Smooth muscle cell of the brain vasculature (primary cell): Measurements from ENCODE around the gene SCAP.
"Not testable (repeated sequence)": the region's sequence is repeated elsewhere in the genome, so short reads cannot be mapped to it uniquely, and the experiment has no call there.

Experiments
- DNase-seq: peaks from one replicate; pipeline ENCODE4 v3.0.0-alpha.2; 2012; ENCODE audit warnings: low read depth, low spot score

Gene SCAP

DNA sequence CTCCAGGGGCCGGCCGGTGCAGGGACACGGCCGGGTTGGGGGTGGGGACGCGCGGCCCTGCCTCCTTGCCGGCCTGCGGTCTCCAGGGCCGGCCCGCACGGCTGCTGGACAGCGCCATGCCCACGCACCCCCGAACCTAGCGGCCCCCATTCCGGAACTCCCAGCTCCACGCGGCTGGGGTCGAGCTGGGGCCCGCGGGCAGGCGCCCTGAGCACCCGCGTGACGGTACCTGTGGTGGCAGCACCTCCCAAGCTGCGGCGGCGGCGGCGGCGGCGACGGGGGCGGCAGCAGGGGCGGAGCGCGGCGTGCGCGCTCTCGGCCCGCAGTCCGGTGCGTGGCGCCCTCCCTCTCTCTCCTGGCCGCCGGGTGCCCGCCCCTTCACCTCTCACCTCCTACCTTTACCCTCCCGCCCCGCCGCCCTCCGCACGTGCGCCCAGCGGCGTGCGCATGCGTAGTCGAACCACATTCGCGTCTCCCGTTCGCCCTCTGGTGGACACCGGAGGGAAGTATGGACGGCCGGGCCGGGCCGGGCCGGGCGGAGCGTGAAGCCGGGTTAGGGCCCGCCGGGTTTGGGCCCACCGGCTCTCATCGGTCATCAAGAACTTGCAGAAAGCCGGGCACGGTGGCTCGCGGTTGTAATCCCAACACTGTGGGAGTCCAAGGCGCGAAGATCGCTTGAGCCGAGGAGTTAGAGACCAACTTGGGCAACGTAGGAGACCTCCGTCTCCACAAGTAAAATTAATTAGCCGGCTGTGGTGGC lies at the start of gene SCAP:
Gene SCAP, minus strand, starts transcription at position 372 of the 760 bp plus-strand sequence. CDS start 32,948 bp downstream, outside the sequence.
- peak; percentile 62 for DNase-seq

- DNase-seq = no peak
Measured at GRCh38 chr3:47523310-47524073, 47.8 kb upstream of the SCAP start.

DNA sequence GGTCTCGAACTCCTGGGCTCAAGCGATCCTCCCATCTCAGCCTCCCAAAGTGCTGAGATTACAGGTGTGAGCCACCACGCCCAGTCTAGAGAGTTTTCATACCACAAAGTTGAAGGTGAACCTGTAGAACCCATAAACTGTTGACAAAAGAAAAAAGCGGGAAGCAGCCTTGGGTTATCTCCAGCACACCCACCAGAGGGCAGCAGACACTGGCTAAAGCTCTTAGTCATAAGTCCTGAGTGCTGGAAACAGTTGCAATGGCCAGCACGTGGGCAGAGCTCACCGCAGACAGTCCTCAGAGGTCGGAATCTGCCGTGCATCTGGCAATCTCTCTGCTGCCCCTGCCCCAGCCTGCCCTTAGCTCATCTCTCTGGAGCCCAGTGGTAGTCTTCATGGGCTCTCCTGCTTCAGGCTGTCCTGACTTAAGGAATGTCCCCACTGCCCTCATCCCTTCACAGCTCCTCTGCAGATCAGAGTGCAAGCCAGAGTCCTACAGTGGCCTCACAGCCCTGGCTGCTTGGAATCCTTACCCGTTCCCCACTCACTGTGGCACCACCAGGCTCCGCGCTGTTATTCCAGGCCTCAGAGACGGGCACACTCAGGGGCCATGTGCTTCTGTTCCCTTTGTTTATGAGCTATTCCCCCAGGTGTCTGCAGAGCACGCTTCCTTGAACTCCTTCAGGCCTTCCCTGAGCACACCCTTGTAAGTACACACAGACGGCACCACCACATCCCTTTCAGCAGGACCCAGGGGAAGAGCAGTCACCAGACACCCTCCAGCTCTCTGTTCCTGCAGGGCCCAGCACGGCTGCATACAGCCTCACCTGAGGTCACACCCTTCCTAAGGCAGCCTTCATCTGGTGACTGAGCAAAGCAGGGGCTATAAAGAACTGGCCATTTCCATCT lies 46.6 kb upstream of the SCAP start:
- DNase-seq = peak; percentile 72

DNA sequence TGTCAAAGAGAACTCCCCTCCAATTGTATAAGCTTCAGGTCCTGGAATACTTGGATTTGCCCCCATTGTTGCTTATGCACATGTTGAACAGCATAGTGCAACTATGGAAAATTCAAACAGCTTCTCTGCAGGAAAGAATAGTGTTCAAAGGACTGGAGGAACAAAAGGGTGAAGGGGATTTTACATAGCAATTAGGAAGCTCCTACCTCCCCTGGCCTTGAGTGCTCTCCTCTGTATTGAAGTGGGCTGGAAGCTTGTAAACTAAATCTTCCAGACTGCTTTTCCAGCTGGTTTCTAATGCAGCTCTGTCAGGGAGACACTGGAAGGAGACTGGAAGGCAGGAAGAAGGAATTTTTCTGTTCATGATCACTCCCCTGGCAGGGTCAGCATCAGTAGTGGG lies 45.0 kb upstream of the SCAP start:
- no peak for DNase-seq

DNA sequence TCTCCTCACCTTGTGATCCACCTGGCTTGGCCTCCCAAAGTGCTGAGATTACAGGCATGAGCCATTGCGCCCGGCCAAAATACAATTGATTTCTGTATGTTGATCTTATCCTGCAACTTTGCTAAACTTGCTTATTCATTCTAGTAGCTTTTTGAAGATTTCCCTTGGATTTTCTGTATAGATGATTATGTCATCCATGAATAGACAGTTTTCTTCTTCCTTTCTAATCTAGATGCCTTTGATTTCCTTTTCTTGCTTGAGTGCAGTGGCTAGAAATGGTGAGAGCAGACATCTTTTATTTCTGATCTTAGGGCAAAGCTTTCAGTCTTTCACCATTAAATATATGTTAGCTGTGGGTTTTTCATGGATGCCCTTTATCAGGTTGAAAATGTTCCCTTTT lies 42.2 kb upstream of the SCAP start:
- DNase-seq = no peak

DNA sequence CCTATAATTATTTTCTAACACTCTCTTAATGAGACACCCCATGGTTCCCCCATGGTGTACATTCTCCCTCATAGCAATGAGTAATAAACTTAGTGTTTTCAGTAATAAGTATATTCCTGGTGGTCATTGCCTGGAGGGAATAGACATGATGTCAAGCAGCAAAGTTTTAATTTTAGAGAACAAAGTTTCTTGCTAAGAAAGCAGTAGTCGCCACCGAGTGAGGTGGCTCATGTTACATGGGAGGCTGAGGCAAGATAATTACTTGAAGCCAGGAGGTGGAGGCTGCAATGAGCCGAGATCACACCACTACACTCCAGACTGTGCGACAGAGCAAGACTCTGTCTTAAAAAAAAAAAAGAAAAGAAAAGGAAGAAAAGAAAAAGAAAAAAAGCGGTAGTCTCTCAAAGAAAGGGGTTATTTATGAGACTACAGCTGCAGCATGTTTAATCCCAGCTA lies 40.2 kb upstream of the SCAP start:
- no peak for DNase-seq

DNA sequence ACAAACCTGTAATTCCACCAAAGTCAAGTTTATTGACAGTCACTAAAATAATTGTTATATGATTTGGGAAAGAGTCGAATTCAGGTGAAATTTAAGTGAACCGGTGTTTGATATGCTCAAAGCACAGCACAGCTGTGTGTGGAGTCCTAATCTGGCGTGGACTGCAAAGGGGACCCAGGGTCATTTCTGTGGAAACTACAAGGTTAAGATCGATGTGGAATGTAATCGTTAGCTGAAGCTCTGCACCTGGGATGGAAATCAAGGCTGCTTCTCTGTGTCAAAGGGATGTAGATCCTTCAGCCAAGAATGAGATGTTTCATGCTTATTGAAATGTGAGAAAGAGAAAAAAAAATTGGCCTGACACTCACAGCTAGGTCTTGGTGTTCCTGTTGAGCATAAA lies 39.4 kb upstream of the SCAP start:
- no peak for DNase-seq

DNA sequence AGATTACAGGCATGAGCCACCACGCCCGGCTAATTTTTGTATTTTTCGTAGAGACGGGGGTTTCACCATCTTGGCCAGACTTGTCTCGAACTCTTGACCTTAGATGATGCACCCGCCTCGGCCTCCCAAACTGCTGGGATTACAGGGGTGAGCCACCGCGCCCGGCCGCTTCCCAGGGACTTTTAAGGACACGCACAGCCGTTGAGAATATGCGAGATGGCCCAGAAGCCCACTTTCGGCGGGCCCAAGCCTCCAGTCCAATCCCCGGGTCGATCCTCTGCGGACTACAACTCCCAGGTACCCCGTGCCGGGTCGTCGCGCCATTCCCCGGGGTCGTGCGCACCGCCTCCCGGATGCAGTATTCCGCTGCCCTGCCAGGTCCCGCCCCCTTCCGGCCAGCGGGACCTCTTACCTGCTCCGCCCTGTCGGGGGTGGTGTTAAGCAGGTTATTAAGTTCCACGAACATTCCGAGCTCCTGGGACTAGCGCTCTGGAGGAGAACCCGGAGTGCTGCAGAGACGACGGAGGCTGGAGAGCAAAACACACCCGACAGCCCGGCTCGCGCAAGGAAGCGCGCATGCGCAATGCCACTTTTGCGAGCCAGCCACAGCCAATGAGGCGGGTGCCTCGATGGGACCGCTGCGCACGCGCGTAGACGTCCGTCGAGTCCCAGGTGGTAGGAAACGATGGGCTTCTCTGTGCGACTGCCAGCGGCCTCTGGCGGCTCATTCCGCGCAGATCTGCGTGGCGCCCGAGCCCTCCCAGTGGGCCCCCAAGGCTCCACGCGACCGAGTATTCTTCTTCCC lies 37.6 kb upstream of the SCAP start, which contains the start of gene ELP6:
Gene ELP6, minus strand, starts transcription at position 588 of the 805 bp plus-strand sequence. Its CDS starts 122 bp downstream, at position 466.
- peak; percentile 80 for DNase-seq

GRCh38 chr3:47512416-47513124 lies 36.8 kb upstream of the SCAP start:
- no peak for DNase-seq

- DNase-seq = not testable (repeated sequence)
Measured at GRCh38 chr3:47505267-47505666, 29.5 kb upstream of the SCAP start.

DNA sequence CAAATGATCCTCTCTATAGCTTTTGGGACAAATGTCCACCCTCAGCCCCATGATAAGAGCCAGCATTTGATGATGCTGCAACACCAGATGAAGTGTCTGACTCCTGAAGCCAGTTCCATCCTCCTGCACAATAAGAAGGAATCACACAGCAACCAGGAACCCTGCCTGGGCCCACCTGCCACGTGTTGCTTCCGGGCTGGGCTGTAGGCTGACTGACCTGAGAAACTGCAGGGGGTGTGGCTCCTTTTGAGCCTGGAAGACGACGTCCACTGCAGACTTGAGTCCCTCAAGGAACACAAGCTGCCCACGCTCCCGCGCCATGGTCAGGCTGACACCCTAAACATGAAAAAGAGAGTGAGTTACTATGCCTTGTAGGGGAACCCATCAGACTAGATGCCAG lies 28.4 kb upstream of the SCAP start:
- no peak for DNase-seq

DNA sequence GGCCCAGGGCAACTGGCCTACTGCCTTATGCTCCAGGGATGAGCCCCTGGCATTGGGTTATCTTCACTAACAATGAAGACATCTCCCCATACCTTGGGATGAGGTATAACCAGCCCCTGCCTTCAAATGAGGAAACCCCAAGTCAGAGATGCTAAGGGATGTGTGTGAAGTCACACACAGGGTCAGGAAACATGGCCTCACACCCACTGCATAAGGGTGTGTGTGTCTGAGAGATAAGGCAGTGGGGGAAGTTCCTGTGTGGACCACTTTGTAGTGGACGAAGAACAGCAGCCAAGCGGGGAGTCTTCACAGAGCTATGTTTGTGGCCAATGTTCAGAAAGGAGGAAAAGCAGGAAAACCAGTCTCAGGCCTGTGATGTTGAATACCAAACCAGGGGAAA lies 27.3 kb upstream of the SCAP start:
- no peak for DNase-seq

DNA sequence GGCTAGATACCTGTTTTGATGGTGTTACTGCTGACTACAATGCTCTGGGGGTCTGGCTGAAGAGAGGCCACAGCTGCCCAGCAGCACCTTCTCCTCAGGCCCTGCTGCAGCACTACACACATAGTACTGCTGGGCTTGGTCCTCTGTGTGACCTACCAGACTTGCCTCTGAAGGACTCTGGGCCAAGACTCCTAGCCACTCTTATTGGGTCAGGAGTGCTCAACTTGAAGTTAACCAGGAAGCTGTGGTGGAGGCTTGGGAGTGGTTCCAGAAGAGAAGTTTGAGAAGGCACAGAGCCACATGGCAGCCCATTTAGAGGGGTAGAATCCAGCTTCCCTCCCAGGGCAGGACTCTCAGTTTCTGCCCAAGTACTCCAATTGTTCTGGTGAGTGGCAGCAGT lies 21.2 kb upstream of the SCAP start:
- no peak for DNase-seq

- DNase-seq = no peak
Measured at GRCh38 chr3:47495886-47496285, 20.1 kb upstream of the SCAP start.

GRCh38 chr3:47495111-47495510 lies 19.4 kb upstream of the SCAP start:
- DNase-seq = no peak

DNA sequence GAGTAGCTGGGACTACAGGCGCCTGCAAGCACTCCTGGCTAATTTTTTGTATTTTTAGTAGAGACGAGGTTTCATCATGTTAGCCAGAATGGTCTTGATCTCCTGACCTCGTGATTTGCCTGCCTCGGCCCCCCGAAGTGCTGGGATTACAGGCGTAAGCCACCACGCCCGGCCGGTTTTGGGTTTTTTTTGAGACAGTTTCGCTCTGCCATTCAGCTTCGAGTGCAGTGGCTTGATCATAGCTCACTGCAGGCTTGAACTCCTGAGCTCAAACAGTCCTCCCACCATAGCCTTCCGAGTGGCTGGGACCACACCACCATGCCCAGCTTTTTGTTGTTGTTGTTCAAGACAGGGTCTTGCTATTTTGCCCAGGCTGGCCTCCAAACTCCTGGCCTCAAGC lies 16.0 kb upstream of the SCAP start:
- no peak for DNase-seq

GRCh38 chr3:47491186-47491585 lies 15.4 kb upstream of the SCAP start:
- no peak for DNase-seq

DNA sequence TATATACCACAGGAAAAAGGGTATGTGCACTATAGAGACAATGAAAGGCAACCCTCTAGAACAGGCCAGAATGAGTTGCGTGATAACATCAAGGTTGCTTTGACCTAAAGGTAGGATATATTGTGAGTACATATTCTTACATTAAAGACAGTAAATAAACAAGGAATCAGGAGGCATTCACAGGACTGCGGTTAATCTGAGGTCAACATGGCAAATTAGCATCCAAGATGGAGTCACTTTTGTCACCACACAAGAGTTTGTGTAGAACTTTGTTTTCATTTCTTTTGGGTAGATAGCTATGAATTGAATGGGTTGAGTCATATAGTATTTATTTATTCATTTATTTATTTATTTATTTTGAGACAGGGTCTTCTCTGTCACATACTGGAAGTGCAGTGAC lies 11.5 kb upstream of the SCAP start:
- DNase-seq = no peak

DNA sequence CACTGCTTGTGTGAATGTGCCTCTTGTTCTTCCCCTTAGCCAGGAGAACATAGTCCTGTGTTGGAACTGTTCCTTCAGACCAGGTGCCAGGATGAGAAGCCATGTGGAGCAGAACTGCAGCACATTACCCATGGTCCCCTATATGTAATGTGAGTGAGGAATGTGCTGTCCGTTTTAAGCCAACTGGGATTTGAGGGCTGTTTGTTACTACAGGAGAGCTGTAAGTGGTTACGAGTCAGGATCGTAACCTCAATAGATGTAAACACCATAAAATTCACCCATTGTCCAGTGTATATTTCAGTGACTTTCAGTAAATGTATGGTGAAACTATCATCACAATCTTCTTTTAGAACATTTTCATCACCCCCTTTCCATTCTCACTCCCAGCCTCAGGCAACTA lies 10.1 kb upstream of the SCAP start:
- no peak for DNase-seq

- DNase-seq = no peak
Measured at GRCh38 chr3:47482366-47482765, 6.6 kb upstream of the SCAP start.
